H7 (cell line): Measurements from ENCODE around the gene MEP1A. TPM values are rescaled to one million over a fixed set of nuclear protein-coding genes. Genes with fewer than 3 reads are reported as not detected.
"Not testable (repeated sequence)": the region's sequence is repeated elsewhere in the genome, so short reads cannot be mapped to it uniquely, and the experiment has no call there.

Experiments used
- DNase-seq: peaks from one replicate; pipeline ENCODE4 v3.0.0; 2012
- H3K27me3 ChIP-seq: 2 replicates; pipeline ENCODE4 v1.6.0; 2011; ENCODE audit warnings: mild to moderate bottlenecking, low read length; ENCODE audit not compliant: control insufficient read depth, insufficient read depth
- H3K36me3 ChIP-seq: replicated peaks from 2 replicates; pipeline ENCODE4 v1.5.1; 2011; ENCODE audit warnings: low read length; ENCODE audit not compliant: control insufficient read depth, insufficient read depth
- H3K4me3 ChIP-seq: 2 replicates; pipeline ENCODE4 v1.5.1; 2011; ENCODE audit warnings: low read depth, mild to moderate bottlenecking, control low read depth, low read length, moderate library complexity; ENCODE audit not compliant: insufficient read depth
- total RNA-seq: library from RNA; depleted of rRNA; stranded (reverse); fragments of >200 nt; shearing (Covaris generic); gene quantifications from 2 replicates; pipeline ENCODE4 v1.2.3, GENCODE V29; 2014

Gene MEP1A
- total RNA-seq, 1 experiment from 2014 or later, result not detected

GRCh38 chr6:46790355-46790874, 2.8 kb upstream of the MEP1A start:
- Histone ChIP-seq H3K27me3 (no peaks in the 10 kb centered on the region), H3K4me3 (no peak overlapping the region), H3K36me3 (no peaks in the 10 kb centered on the region)
- no peak for DNase-seq

GRCh38 chr6:46792635-46793034, 554 bp upstream of the MEP1A start:
- DNase-seq, result no peak
- H3K27me3 ChIP-seq, result no peaks in the 10 kb centered on the region
- no peak overlapping the region for H3K4me3 ChIP-seq
- no peaks in the 10 kb centered on the region for H3K36me3 ChIP-seq

DNA sequence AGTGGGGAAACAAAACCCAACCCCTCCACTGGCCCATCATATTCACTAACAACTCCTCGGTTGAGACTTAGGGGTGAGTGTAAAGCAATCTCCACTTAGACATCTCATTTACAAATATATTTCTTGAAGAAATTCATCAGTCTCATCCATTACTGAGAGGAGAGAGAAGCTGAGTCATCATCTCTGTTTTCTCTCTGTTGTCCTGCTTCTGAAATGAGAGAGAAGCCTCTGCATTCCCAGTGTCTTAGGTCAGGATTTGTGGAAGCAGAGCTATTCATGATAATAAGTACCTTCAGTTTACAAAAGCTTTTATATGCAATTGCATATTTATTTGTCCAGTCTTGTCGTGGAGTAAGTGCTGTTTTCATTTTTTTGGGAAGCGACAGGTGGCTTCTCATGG, 879 bp downstream of the MEP1A start:
- H3K4me3 ChIP-seq, result no peak overlapping the region
- H3K36me3 ChIP-seq, result no peaks in the 10 kb centered on the region

DNA sequence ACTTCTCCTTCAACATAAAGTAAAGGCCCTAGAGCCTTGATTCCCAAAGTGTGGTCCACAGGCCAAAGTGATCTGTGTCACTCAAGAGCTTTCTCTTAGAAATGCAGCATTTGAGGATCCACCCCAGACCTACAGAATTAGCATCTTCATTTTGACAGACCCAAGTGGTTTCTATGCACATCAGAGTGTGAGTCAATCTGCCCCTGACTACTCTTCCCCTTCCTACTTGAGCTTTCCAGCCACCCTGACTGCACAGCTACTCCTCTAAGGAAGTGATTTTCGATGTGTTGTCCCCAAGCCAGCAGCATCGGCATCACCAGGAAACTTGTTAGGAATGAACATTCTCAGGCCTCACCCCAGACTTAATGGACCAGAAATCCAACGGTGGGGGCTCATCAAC, 2.6 kb downstream of the MEP1A start:
- no peak for DNase-seq
- no peak overlapping the region for H3K4me3 ChIP-seq
- no peaks in the 10 kb centered on the region for H3K36me3 ChIP-seq
- H3K27me3 ChIP-seq, result no peaks in the 10 kb centered on the region

More for the DNA sequence above, 879 bp downstream of the MEP1A start:
- no peaks in the 10 kb centered on the region for H3K27me3 ChIP-seq
- no peak for DNase-seq

GRCh38 chr6:46796848-46797580, 3.8 kb downstream of the MEP1A start:
- H3K27me3 ChIP-seq, result no peaks in the 10 kb centered on the region
- no peaks in the 10 kb centered on the region for H3K36me3 ChIP-seq
- no peak for DNase-seq
- no peak overlapping the region for H3K4me3 ChIP-seq

GRCh38 chr6:46799657-46800056, 6.5 kb downstream of the MEP1A start:
- Histone ChIP-seq H3K36me3 (no peaks in the 10 kb centered on the region), H3K27me3 (no peaks in the 10 kb centered on the region), H3K4me3 (no peak overlapping the region)
- DNase-seq, result no peak

DNA sequence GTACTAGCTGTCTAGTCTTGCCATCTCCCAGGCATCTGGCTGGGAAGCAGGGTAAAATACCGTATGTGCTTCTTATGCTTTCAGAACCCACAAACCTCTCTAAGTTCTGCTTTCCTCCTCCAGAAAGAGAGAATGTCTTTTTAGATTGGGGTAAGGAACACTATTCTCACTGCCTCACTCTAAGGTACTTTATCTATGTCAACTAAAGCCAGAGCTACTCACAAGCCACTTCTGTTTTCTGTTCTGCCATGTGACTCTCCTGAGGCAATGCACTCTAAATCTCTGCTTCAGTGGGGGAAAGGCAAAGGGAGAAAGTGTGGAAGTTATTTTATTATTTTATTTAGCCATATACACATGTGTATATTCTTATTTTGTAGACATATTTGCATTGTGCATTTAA, 15.6 kb downstream of the MEP1A start:
- no peaks in the 10 kb centered on the region for H3K36me3 ChIP-seq
- DNase-seq, result no peak
- H3K4me3 ChIP-seq, result no peak overlapping the region
- no peaks in the 10 kb centered on the region for H3K27me3 ChIP-seq

DNA sequence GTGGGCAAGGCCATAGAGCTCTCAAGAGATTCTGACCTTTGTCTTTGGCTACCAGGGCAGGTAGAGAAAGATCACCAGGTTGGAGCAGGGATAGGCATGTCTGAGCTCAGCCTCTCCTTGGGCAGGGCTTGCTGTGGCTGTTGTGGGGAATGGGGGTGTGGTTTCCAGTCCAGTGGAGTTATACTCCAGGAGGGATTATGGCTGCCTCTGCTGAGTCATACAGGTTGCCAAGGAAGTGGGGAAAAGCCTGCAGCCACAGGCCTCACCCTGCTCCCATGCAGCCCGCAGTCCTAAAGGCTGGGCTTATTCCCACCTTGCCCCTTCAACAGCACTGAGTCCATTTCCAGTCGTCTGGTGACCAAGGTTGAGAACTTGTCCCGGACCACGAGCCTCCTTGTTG, 21.9 kb downstream of the MEP1A start:
- no peak for DNase-seq

DNA sequence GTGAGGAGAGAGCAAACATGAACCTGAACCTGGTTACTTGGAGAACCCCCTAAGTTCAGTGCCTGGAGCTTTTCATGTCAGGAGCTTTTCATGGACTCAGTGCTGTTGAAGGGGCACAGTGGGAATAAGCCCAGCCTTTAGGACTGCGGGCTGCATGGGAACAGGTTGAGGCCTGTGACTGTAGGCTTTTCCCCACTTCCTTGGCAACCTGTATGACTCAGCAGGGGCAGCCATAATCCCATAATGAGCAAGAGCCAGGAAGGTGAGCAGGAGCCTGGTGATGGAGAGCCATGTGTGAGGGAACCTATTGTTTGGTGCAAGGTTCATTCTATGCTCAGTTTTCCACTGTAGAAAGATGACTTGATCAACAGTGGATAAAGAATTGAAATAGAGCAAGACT, 23.4 kb downstream of the MEP1A start:
- DNase-seq, result no peak
- Histone ChIP-seq H3K4me3 (no peak overlapping the region), H3K27me3 (no peaks in the 10 kb centered on the region), H3K36me3 (no peaks in the 10 kb centered on the region)

More for the DNA sequence above, 21.9 kb downstream of the MEP1A start:
- Histone ChIP-seq H3K27me3 (no peaks in the 10 kb centered on the region), H3K4me3 (no peak overlapping the region), H3K36me3 (no peaks in the 10 kb centered on the region)

- no peaks in the 10 kb centered on the region for H3K27me3 ChIP-seq
- no peak for DNase-seq
These were observed 26.4 kb downstream of the MEP1A start for GRCh38 chr6:46819561-46819960.

DNA sequence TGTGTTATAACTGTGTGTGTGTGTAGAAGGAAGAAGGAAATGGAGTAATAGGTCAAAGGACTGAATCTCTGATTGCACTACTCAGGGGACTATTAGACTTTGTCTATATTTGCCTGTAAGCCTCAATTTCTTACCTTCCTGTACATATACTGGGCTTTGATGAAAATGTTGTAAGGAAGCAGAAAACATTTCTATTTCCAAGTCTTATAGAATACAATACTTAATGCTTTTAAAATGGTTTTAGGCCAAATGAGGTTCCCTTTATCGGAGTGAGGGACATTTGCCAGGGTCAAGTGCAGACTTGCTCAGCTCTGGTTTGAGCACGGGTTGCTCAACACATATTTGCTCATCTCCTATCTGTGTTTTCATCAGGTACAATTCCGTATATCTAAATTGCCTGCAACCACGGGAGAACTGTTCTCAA, 28.3 kb downstream of the MEP1A start:
- Histone ChIP-seq H3K27me3 (no peaks in the 10 kb centered on the region), H3K4me3 (no peak overlapping the region), H3K36me3 (no peaks in the 10 kb centered on the region)
- DNase-seq, result no peak

More at GRCh38 chr6:46819561-46819960, 26.4 kb downstream of the MEP1A start:
- Histone ChIP-seq H3K36me3 (no peaks in the 10 kb centered on the region), H3K4me3 (no peak overlapping the region)

GRCh38 chr6:46828939-46829338, 35.8 kb downstream of the MEP1A start:
- no peaks in the 10 kb centered on the region for H3K27me3 ChIP-seq
- no peaks in the 10 kb centered on the region for H3K36me3 ChIP-seq
- H3K4me3 ChIP-seq, result no peak overlapping the region
- no peak for DNase-seq

- no peaks in the 10 kb centered on the region for H3K36me3 ChIP-seq
- no peak for DNase-seq
- no peak overlapping the region for H3K4me3 ChIP-seq
- no peaks in the 10 kb centered on the region for H3K27me3 ChIP-seq
These were observed 39.6 kb downstream of the MEP1A start for GRCh38 chr6:46832816-46833215.

GRCh38 chr6:46834257-46834916, 41.2 kb downstream of the MEP1A start:
- not testable (repeated sequence) for H3K4me3 ChIP-seq, H3K27me3 ChIP-seq, H3K36me3 ChIP-seq, DNase-seq

DNA sequence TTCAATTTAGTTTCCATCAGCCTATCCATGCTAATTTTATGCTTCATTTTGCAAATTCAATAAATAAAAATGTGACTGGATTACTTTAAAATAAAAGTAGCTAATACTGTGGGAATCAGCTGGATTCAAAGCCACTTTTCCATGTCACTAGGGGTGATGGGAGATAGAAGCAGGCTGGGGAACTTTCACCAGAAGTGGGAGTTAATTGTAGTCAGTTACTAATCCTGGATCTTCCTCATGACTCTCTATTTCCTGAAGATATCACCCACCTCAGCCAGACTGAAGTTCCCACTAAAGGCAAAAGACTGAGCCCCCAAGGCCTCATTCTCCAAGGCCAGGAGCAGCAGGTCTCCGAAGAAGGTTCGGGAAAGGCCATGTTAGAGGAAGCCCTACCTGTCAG, 41.8 kb downstream of the MEP1A start:
- DNase-seq, H3K4me3 ChIP-seq, H3K36me3 ChIP-seq, H3K27me3 ChIP-seq: not testable (repeated sequence)
